Activated CD4-positive, alpha-beta T cell treated with anti-CD3 and anti-CD28 coated beads, Interleukin-2, Interleukin-6, amounts not matched to agents 100 ng/mL and 50 ng/mL, durations not matched to agents 16 hours and 8 hours (primary cell): Measurements from ENCODE around the gene RFLNA.
"Not testable (repeated sequence)": the region's sequence is repeated elsewhere in the genome, so short reads cannot be mapped to it uniquely, and the experiment has no call there.

Source experiments
- DNase-seq: peaks from one replicate; pipeline ENCODE4 v3.0.0-alpha.2; 2020

The RFLNA gene

GRCh38 chr12:124321556-124322270, 26.8 kb downstream of the RFLNA start:
- DNase-seq, result no peak

DNA sequence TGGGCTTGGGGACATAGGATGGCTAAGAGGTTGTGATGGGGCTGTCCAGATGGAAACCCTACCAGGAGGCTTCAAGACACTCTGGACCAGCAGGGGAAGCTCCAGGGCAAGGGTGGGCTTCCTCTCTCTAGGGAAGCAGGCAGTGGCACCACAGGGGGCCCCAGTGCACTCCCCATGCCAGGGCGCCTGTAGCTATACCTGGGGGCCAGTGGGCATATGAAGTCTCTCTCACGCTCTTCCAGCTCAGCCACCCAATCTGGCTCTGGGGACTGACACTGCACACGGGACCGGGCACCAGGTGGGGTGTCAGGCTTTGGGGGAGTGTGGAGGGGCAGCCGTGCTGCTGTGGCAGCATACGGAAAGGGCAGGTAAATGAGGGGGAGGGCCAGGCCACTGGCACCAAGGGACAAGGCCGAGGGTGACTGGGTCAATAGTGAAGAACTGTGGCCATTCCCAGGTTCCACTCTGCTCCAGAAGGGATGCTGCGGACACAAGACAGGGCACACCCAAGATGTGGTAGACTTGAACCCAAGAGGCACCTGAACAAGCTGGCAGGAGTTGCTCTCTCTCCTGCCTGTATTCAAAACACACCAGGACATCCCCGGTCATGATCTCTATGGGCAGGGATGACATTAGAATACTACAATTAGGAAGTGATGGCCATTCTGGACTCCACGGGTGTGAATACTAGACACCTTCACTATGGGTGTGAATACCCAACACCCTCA, 27.5 kb downstream of the RFLNA start:
- DNase-seq, result no peak

- DNase-seq, result not testable (repeated sequence)
These were observed 28.1 kb downstream of the RFLNA start for GRCh38 chr12:124322999-124323328.

- DNase-seq, result no peak
These were observed 29.1 kb downstream of the RFLNA start for GRCh38 chr12:124323771-124324530.

DNA sequence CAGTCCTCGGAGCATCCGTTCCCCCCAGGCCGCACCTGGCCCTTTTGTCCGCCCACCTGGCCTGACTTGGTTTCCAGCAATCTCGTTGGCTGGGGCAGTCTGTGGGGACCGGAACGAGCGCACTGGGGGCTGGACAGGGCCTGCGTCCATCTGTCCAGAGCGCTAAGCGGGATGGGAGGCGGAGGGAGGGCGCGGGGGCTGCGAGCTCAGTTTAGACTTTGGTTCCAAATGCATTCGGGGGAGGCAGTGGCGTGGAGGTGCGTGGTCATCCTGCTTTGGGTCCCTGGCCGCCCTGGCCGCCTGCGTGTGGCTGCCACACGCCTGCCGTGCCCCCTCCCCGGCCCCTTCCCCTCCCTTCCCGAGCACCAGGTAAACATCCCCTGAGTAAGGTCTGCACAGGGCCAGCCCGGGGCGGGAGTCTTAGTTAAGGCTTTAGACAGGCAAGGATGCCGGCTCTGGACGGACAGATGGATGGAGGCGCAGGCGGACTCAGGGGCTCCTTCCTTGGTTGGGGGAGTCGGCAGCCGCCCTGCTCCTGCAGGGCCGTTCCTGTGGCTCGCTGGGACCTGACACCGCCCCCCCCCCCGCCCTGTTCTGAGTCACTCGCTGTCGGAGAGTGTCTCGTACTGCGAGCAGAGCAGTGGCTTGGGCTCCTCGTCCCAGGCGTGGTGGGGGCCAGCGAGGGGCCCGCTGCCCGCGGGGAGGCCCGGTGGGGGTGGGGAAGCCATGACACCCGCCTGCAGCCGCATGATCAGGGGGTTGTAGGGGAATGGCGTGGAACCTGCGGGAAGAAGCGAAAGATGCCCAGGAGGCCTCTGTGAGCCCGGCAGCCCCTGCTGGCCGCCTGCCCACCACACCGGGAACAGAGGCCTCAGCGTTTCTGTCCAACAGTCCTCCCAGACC, 30.2 kb downstream of the RFLNA start:
- DNase-seq, result no peak

GRCh38 chr12:124326104-124326503, 31.2 kb downstream of the RFLNA start:
- no peak for DNase-seq

GRCh38 chr12:124326871-124327270, 32.0 kb downstream of the RFLNA start:
- DNase-seq, result no peak

- no peak for DNase-seq
These were observed 32.6 kb downstream of the RFLNA start for GRCh38 chr12:124327362-124328043.

GRCh38 chr12:124328116-124328515, 33.2 kb downstream of the RFLNA start:
- DNase-seq, result no peak

- DNase-seq, result no peak
These were observed 33.7 kb downstream of the RFLNA start for GRCh38 chr12:124328636-124329035.

- DNase-seq, result no peak
These were observed 37.3 kb downstream of the RFLNA start for GRCh38 chr12:124332058-124332672.

- DNase-seq, result no peak
These were observed 38.0 kb downstream of the RFLNA start for GRCh38 chr12:124332900-124333299.

DNA sequence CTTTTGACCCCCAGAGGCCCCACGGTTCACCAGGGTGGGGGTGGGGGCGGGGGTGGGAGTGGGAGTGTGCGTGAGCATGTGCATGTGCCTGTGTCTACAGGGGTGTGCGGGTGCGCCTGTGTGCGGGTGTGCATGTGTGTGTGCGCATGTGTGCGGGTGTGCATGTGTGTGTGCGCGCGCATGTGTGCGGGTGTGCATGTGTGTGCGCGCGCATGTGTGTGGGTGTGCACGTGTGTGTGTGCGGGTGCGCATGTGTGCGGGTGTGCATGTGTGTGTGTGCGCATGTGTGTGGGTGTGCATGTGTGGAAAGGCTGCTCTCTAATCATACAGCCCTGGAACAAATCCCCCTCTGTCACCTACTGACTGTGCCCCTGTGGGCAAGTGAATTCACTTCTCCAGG, 38.8 kb downstream of the RFLNA start:
- DNase-seq, result no peak

GRCh38 chr12:124334266-124334665, 39.4 kb downstream of the RFLNA start:
- DNase-seq, result no peak

DNA sequence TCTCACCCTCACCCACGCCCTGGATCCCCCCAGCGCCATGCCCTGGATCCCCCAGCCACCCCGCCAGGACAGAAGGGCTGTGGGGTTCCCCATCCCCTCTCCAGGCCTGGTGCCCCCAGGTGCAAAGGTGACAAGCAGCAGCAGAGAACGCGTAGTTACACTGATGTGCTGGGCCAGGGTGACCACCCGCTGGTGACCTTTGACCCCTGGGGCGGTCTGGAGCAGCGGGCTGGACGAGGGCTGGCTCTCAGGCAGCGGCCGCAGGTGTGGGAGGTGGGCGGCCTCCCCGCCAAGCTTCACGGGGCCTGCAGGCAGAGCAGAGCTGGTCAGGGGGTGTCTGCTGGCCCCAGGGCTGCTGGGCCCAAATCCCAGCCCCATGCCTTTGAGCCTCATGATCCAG, 40.1 kb downstream of the RFLNA start:
- no peak for DNase-seq

- no peak for DNase-seq
These were observed 40.7 kb downstream of the RFLNA start for GRCh38 chr12:124335426-124336183.

GRCh38 chr12:124336184-124336437, 41.2 kb downstream of the RFLNA start:
- no peak for DNase-seq

- no peak for DNase-seq
These were observed 42.0 kb downstream of the RFLNA start for GRCh38 chr12:124336742-124337520.

GRCh38 chr12:124337622-124338021, 42.7 kb downstream of the RFLNA start:
- DNase-seq, result no peak

- DNase-seq, result no peak
These were observed 43.6 kb downstream of the RFLNA start for GRCh38 chr12:124338448-124338847.
